GM23338 (cell line): Measurements from ENCODE around the gene USF2.

ENCODE experiments used
- CTCF ChIP-seq, 2 experiments: fragments of 200-600 bp in 1 of 2; sonication (generic) in 1 of 2; conservative IDR thresholded peaks; 2 replicates each; pipeline versions ENCODE4 v1.5.1 to v1.6.1; 2016 to 2017; ENCODE audit warnings: antibody characterized with exemption in 2 of 2, low read depth in 2 of 2, mild to moderate bottlenecking in 2 of 2, moderate library complexity in 1 of 2
- EZH2 ChIP-seq: fragments of 200-600 bp; sonication (generic); IDR thresholded peaks from one replicate; pipeline ENCODE4 v1.8.0; 2017; ENCODE audit warnings: antibody characterized with exemption, mild to moderate bottlenecking, low read depth; ENCODE audit not compliant: unreplicated experiment
- EZH2phosphoT487 ChIP-seq: fragments of 200-600 bp; sonication (generic); IDR thresholded peaks from one replicate; pipeline ENCODE4 v1.8.1; 2018; ENCODE audit warnings: antibody characterized with exemption; ENCODE audit not compliant: unreplicated experiment
- JUNB ChIP-seq: IDR thresholded peaks from one replicate; pipeline ENCODE4 v1.6.1; 2016; ENCODE audit warnings: antibody characterized with exemption; ENCODE audit not compliant: unreplicated experiment
- POLR2AphosphoS5 ChIP-seq: IDR thresholded peaks from 2 replicates; pipeline ENCODE4 v1.6.1; 2016; ENCODE audit warnings: antibody characterized with exemption, low read depth
- STAT1 ChIP-seq: IDR thresholded peaks from one replicate; pipeline ENCODE4 v1.6.1; 2016; ENCODE audit warnings: antibody characterized with exemption; ENCODE audit not compliant: unreplicated experiment
- ZNF114 ChIP-seq: fragments of 250-450 bp; sonication (Bioruptor Pico); IDR thresholded peaks from 2 replicates; pipeline ENCODE4 v1.5.0; 2020; ENCODE audit warnings: mild to moderate bottlenecking, moderate library complexity

GRCh38 chr19:35297922-35298321 is 29.2 kb downstream of the USF2 start:
- TF ChIP-seq ZNF114 (CRISPR knock-in tag) (no peak), CTCF (conservative IDR thresholded peaks at IDR 0.05; ENCODE audit: low read depth in 2 of 2) (no peak), EZH2 (no peak), EZH2phosphoT487 (no peak), JUNB (no peak), POLR2AphosphoS5 (no peak), STAT1 (no peak)
